MCF 10A (cell line): ENCODE results near the gene AMFR. TPM values are rescaled to one million over a fixed set of nuclear protein-coding genes. Genes with fewer than 3 reads are reported as not detected.

Experiments used
- BruUV-seq: library from RNA; stranded (reverse); fragments of 400-500 nt; replicated peaks from 2 replicates; lab custom pipeline; 2021; lab: Mats Ljungman, UMichigan
- CTCF ChIA-PET: fragments of 300-600 bp; sonication (Branson Sonifier 250); formaldehyde crosslinking; extraction: SDS; loops from one replicate; lab custom pipeline; 2021; ENCODE audit warnings: antibody characterized with exemption, inconsistent platforms; lab: Yijun Ruan, JAX
- POLR2A ChIA-PET: fragments of 300-600, 350-650 bp; sonication (Branson Sonifier 250); formaldehyde crosslinking; extraction: SDS; loops from one replicate; lab custom pipeline; 2020; ENCODE audit warnings: antibody characterized with exemption, inconsistent platforms; lab: Yijun Ruan, JAX
- DNase-seq: peaks from one replicate; pipeline ENCODE4 v3.0.0-alpha.2; 2018; ENCODE audit not compliant: unreplicated experiment
- H3K27ac Mint-ChIP-seq: one replicate; pipeline ENCODE4 v1.8.0; 2022; ENCODE audit warnings: mild to moderate bottlenecking, low read depth, mixed read lengths; ENCODE audit not compliant: unreplicated experiment
- H3K27me3 Mint-ChIP-seq: one replicate; pipeline ENCODE4 v1.8.0; 2022; ENCODE audit warnings: mixed read lengths; ENCODE audit not compliant: insufficient read depth, unreplicated experiment
- H3K36me3 Mint-ChIP-seq: one replicate; pipeline ENCODE4 v1.8.0; 2022; ENCODE audit warnings: mild to moderate bottlenecking, moderate library complexity, mixed read lengths; ENCODE audit not compliant: insufficient read depth, unreplicated experiment
- H3K4me1 Mint-ChIP-seq: one replicate; pipeline ENCODE4 v1.8.0; 2022; ENCODE audit warnings: mixed read lengths; ENCODE audit not compliant: insufficient read depth, unreplicated experiment
- H3K4me3 Mint-ChIP-seq: one replicate; pipeline ENCODE4 v1.8.0; 2022; ENCODE audit warnings: mild to moderate bottlenecking, moderate library complexity, mixed read lengths; ENCODE audit not compliant: unreplicated experiment
- H3K9me3 Mint-ChIP-seq: one replicate; pipeline ENCODE4 v1.8.0; 2022; ENCODE audit warnings: mixed read lengths; ENCODE audit not compliant: unreplicated experiment
- CTCF ChIP-seq: fragments of 200-600 bp; IDR thresholded peaks from one replicate; pipeline ENCODE4 v1.8.0; 2022; ENCODE audit warnings: antibody characterized with exemption, mild to moderate bottlenecking; ENCODE audit not compliant: unreplicated experiment
- intact Hi-C: fragments of 100-400 bp; cut with micrococcal nuclease; formaldehyde crosslinking; loops from 2 replicates; pipeline ENCODE4 v1.14.1; 2022
- total RNA-seq: library from RNA; stranded (reverse); gene quantifications from 2 replicates; pipeline ENCODE4 v1.2.3, GENCODE V29; 2022

The AMFR gene
- total RNA-seq, 1 experiment from 2014 or later = 97.2 TPM

DNA sequence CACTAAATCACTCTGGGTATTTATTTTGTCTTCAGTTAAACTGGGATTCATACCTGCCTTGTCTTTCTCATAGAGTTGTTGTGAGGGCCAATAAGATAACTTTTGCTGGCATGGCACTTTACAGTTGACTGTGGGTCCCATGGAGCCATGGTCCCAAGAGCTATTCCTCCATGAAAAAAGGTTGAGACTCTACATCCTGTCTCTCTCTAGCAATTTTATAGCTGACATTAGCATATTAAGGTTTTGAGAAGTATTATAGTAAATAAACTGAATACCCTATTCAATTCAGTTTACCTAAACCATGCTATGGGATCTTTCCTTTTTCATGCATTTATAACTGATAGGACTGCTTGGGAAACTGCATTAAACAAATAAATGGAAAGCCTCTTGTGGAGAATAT lies 43.5 kb upstream of the AMFR start:
- H3K9me3 Mint-ChIP-seq = no peaks in the 10 kb centered on the region
- H3K27me3 Mint-ChIP-seq = no peaks in the 10 kb centered on the region
- no peak overlapping the region for H3K4me3 Mint-ChIP-seq
- no peak for DNase-seq
- peaks cover 96% of the 10 kb centered on the region for H3K36me3 Mint-ChIP-seq
- peaks cover 3% of the 10 kb centered on the region for H3K4me1 Mint-ChIP-seq
- no TSS peak for BruUV-seq
- H3K27ac Mint-ChIP-seq = no peak overlapping the region
- no peak for TF ChIP-seq CTCF
- CTCF ChIA-PET = no interaction called here
- POLR2A ChIA-PET = interaction anchor here (0.6 to 1.1 kb wide), 2 partner anchors 13 to 108 kb away, joined by 3 read pairs; no protein-coding TSS in a partner anchor
- intact Hi-C loops = no loop called here

DNA sequence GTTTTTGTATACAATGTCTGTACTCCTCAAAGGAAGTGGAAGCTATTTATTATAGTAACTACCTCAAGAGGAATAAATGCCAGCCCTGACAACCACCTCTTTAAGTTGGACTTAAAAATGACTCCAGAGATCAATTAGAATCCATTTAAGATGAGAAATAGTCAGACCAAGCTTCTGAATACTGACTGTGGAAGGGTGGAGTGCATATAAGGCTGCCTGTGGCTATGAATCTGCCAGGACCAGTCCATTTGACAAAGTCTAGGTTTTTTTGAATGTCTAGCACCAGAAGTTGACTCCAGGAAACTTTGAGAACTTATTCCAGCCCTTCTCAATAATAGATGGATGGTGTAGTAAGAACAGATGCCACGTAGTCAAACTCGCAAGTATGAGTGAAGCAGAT lies 41.0 kb upstream of the AMFR start:
- H3K4me1 Mint-ChIP-seq = peaks cover 3% of the 10 kb centered on the region
- no peaks in the 10 kb centered on the region for H3K9me3 Mint-ChIP-seq
- no peak overlapping the region for H3K27ac Mint-ChIP-seq
- peaks cover 96% of the 10 kb centered on the region for H3K36me3 Mint-ChIP-seq
- no TSS peak for BruUV-seq
- intact Hi-C loops = no loop called here
- H3K4me3 Mint-ChIP-seq = no peak overlapping the region
- POLR2A ChIA-PET = interaction anchor here (0.8 to 1.2 kb wide), 2 partner anchors 9 to 15 kb away, joined by 6 to 8 read pairs; partner anchors contain the start of genes NUDT21 and OGFOD1
- no peak for TF ChIP-seq CTCF
- CTCF ChIA-PET = interaction anchor here (0.8 to 1.0 kb wide), 2 partner anchors 15 to 48 kb away, joined by 3 to 4 read pairs; partner anchors contain the start of genes NUDT21 and OGFOD1
- no peak for DNase-seq
- H3K27me3 Mint-ChIP-seq = no peaks in the 10 kb centered on the region

GRCh38 chr16:56463153-56463552 lies 37.8 kb upstream of the AMFR start:
- CTCF ChIA-PET = no interaction called here
- no peak overlapping the region for H3K27ac Mint-ChIP-seq
- H3K9me3 Mint-ChIP-seq = no peaks in the 10 kb centered on the region
- peaks cover 94% of the 10 kb centered on the region for H3K36me3 Mint-ChIP-seq
- TF ChIP-seq CTCF = no peak
- H3K4me3 Mint-ChIP-seq = no peak overlapping the region
- BruUV-seq = no TSS peak
- DNase-seq = no peak
- H3K4me1 Mint-ChIP-seq = no peaks in the 10 kb centered on the region
- POLR2A ChIA-PET = interaction anchor here (0.6 kb wide), 1 partner anchor 10 kb away, joined by 3 read pairs; no protein-coding TSS in a partner anchor
- intact Hi-C loops = no loop called here
- no peaks in the 10 kb centered on the region for H3K27me3 Mint-ChIP-seq

DNA sequence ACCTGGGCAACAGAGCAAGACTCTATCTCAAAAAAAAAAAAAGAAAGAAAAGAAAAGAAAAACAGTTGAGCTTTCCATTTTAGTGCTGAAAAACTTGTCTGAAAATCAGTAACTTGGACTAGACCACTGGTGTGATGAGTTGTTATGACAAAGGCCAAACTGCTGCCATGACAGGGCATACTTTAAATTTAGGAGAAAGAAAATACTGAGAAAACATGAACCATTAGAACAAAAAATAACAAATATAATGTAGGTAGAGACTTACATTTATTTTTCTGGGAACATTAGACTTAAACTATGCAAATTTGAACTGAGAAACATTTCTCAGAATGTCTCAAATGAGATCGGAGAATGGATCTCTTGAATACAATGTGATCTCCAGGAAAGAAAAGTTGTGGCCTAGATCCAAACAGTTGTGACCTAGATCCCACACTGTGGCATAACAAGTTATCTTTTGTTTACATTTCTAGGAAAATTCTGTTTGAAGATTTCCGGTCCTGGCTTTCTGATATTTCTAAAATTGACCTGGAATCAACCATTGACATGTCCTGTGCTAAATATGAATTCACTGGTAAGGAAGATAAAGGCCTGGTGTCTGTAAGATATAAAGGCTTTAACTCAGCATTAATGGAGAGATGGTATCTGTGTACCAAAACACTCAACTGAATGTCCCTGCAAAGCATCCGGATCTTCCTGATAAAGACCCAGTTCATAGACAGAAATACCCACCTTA lies 36.9 kb upstream of the AMFR start:
- POLR2A ChIA-PET = interaction anchor here (0.6 to 2.7 kb wide), 3 partner anchors 9 to 11 kb away, joined by 3 to 23 read pairs (median 3); partner anchors contain the start of genes NUDT21 and OGFOD1
- Mint-ChIP-seq H3K4me3 (no peak overlapping the region), H3K9me3 (no peaks in the 10 kb centered on the region), H3K27ac (no peak overlapping the region), H3K36me3 (peaks cover 92% of the 10 kb centered on the region), H3K4me1 (peaks cover 4% of the 10 kb centered on the region), H3K27me3 (no peaks in the 10 kb centered on the region)
- BruUV-seq = no TSS peak
- no peak for TF ChIP-seq CTCF
- intact Hi-C loops = no loop called here
- no peak for DNase-seq
- CTCF ChIA-PET = no interaction called here
